ENCODE measurements around the gene ERN2. TPM values are rescaled to one million over a fixed set of nuclear protein-coding genes. Genes with fewer than 3 reads are reported as not detected.

ERN2 gene
- total and polyA plus RNA-seq, 2 of the 13 experiments (the other 11 are each of a cell fraction or from before 2014, with no cell fraction given), result 2.2 to 3.5 TPM

DNA sequence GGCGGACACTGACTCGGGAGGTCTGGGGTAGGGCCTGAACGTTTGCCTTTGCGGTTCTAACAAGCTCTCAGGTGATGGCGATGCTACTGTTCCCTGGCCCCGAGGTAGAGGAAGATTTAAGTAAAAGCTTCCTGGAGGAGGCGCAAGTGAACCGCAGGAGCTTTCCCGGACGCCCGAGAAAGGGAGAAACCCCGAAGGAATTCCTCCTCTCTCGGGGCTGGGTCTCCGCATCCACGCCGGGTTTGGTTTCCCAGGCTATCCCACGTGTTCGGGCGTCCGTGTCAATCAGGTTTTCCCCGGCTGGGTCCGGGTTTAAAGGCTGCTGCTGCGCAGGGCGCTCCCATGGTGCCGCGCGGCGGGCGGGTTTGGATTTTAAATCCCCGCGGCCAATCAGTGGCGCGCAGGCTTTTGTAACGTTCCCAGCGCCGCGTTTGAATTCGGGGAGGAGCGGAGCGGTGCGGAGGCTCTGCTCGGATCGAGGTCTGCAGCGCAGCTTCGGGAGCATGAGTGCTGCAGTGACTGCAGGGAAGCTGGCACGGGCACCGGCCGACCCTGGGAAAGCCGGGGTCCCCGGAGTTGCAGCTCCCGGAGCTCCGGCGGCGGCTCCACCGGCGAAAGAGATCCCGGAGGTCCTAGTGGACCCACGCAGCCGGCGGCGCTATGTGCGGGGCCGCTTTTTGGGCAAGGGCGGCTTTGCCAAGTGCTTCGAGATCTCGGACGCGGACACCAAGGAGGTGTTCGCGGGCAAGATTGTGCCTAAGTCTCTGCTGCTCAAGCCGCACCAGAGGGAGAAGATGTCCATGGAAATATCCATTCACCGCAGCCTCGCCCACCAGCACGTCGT lies 34.4 kb downstream of the ERN2 start, which contains the start of gene PLK1 (continued):
- TF ChIP-seq, protein P1, sequence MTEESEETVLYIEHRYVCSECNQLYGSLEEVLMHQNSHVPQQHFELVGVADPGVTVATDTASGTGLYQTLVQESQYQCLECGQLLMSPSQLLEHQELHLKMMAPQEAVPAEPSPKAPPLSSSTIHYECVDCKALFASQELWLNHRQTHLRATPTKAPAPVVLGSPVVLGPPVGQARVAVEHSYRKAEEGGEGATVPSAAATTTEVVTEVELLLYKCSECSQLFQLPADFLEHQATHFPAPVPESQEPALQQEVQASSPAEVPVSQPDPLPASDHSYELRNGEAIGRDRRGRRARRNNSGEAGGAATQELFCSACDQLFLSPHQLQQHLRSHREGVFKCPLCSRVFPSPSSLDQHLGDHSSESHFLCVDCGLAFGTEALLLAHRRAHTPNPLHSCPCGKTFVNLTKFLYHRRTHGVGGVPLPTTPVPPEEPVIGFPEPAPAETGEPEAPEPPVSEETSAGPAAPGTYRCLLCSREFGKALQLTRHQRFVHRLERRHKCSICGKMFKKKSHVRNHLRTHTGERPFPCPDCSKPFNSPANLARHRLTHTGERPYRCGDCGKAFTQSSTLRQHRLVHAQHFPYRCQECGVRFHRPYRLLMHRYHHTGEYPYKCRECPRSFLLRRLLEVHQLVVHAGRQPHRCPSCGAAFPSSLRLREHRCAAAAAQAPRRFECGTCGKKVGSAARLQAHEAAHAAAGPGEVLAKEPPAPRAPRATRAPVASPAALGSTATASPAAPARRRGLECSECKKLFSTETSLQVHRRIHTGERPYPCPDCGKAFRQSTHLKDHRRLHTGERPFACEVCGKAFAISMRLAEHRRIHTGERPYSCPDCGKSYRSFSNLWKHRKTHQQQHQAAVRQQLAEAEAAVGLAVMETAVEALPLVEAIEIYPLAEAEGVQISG (CRISPR knock-in tag; IDR thresholded peaks at IDR 0.05), result peak; percentile 94
- TF ChIP-seq ZNF253 (CRISPR knock-in tag; IDR thresholded peaks at IDR 0.05; ENCODE audit: borderline replicate concordance) (peak; percentile 100), NFIC (IDR thresholded peaks at IDR 0.05; ENCODE audit: low read length) (peak; percentile 23; the same call in 1 of the 2 replicates), NFE2 (CRISPR knock-in tag; IDR thresholded peaks at IDR 0.05) (peak; percentile 33; the same call in 1 of the 2 replicates), PRPF4 (IDR thresholded peaks at IDR 0.05; ENCODE audit: low read depth, low read length, poor library complexity, severe bottlenecking) (no peak), MIER2 (CRISPR knock-in tag; IDR thresholded peaks at IDR 0.05) (no peak; the same call in 1 of the 2 replicates), SIN3B (IDR thresholded peaks at IDR 0.05; ENCODE audit: low read length) (peak; percentile 100), IKZF1 (IDR thresholded peaks at IDR 0.05) (no peak), EED (CRISPR knock-in tag; IDR thresholded peaks at IDR 0.05) (0 out of 2 replicates have a peak, but pooled peaks have one; percentile 40), ZNF564 (CRISPR knock-in tag; IDR thresholded peaks at IDR 0.05) (peak; percentile 99; the same call in 1 of the 2 replicates), TARDBP (CRISPR knock-in tag; IDR thresholded peaks at IDR 0.05) (peak; percentile 98), SMYD3 (CRISPR knock-in tag; IDR thresholded peaks at IDR 0.05) (peak; percentile 100), ZNF382 (CRISPR knock-in tag; IDR thresholded peaks at IDR 0.05; ENCODE audit: borderline replicate concordance) (no peak), ZNF30 (CRISPR knock-in tag; IDR thresholded peaks at IDR 0.05) (no peak), ZNF337 (CRISPR knock-in tag; IDR thresholded peaks at IDR 0.05; ENCODE audit: borderline replicate concordance, low read depth) (peak; percentile 52; the same call in 1 of the 2 replicates), ZNF557 (CRISPR knock-in tag; IDR thresholded peaks at IDR 0.05) (0 out of 2 replicates have a peak, but pooled peaks have one; percentile 73), KDM1A (CRISPR knock-in tag; IDR thresholded peaks at IDR 0.05) (no peak), ZBTB3 (CRISPR knock-in tag; IDR thresholded peaks at IDR 0.05; ENCODE audit: borderline replicate concordance, low read depth) (peak; percentile 36; the same call in 1 of the 2 replicates), ZNF670 (CRISPR knock-in tag; IDR thresholded peaks at IDR 0.05; ENCODE audit: borderline replicate concordance) (peak; percentile 95), FOXA1 (IDR thresholded peaks at IDR 0.05) (no peak), FOXA1 (CRISPR knock-in tag; IDR thresholded peaks at IDR 0.05) (peak; percentile 15; the same call in 1 of the 2 replicates)
- TF ChIP-seq, protein P2, sequence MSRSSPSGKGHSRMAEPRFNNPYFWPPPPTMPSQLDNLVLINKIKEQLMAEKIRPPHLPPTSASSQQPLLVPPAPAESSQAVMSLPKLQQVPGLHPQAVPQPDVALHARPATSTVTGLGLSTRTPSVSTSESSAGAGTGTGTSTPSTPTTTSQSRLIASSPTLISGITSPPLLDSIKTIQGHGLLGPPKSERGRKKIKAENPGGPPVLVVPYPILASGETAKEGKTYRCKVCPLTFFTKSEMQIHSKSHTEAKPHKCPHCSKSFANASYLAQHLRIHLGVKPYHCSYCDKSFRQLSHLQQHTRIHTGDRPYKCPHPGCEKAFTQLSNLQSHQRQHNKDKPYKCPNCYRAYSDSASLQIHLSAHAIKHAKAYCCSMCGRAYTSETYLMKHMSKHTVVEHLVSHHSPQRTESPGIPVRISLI (CRISPR knock-in tag; IDR thresholded peaks at IDR 0.05; ENCODE audit: borderline replicate concordance), result no peak; the same call in 1 of the 2 replicates
- TF ChIP-seq, protein P3, sequence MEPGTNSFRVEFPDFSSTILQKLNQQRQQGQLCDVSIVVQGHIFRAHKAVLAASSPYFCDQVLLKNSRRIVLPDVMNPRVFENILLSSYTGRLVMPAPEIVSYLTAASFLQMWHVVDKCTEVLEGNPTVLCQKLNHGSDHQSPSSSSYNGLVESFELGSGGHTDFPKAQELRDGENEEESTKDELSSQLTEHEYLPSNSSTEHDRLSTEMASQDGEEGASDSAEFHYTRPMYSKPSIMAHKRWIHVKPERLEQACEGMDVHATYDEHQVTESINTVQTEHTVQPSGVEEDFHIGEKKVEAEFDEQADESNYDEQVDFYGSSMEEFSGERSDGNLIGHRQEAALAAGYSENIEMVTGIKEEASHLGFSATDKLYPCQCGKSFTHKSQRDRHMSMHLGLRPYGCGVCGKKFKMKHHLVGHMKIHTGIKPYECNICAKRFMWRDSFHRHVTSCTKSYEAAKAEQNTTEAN (CRISPR knock-in tag; conservative IDR thresholded peaks at IDR 0.05), result no peak
- TF ChIP-seq, protein P4, sequence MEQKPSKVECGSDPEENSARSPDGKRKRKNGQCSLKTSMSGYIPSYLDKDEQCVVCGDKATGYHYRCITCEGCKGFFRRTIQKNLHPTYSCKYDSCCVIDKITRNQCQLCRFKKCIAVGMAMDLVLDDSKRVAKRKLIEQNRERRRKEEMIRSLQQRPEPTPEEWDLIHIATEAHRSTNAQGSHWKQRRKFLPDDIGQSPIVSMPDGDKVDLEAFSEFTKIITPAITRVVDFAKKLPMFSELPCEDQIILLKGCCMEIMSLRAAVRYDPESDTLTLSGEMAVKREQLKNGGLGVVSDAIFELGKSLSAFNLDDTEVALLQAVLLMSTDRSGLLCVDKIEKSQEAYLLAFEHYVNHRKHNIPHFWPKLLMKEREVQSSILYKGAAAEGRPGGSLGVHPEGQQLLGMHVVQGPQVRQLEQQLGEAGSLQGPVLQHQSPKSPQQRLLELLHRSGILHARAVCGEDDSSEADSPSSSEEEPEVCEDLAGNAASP (CRISPR knock-in tag; IDR thresholded peaks at IDR 0.05; ENCODE audit: borderline replicate concordance), result peak; percentile 27; the same call in 1 of the 2 replicates

All from HepG2 (cell line).